IPS-15b (cell line): Measurements from ENCODE around the gene GUCY2D.
"Not testable (repeated sequence)": the region's sequence is repeated elsewhere in the genome, so short reads cannot be mapped to it uniquely, and the experiment has no call there.

Experiments
- H3K27me3 ChIP-seq: one replicate; pipeline ENCODE4 v1.6.1; 2013; ENCODE audit warnings: low read length; ENCODE audit not compliant: control insufficient read depth, insufficient read depth
- H3K36me3 ChIP-seq: one replicate; pipeline ENCODE4 v1.6.1; 2013; ENCODE audit warnings: low read length; ENCODE audit not compliant: control insufficient read depth, insufficient read depth
- H3K4me1 ChIP-seq: one replicate; pipeline ENCODE4 v1.6.1; 2013; ENCODE audit warnings: mild to moderate bottlenecking, low read length; ENCODE audit not compliant: control insufficient read depth, insufficient read depth
- H3K4me3 ChIP-seq: one replicate; pipeline ENCODE4 v1.5.1; 2013; ENCODE audit warnings: low read depth, low read length
- H3K9ac ChIP-seq: one replicate; pipeline ENCODE4 v1.6.1; 2013; ENCODE audit warnings: low read depth, mild to moderate bottlenecking, low read length
- H3K9me3 ChIP-seq: one replicate; pipeline ENCODE4 v1.6.1; 2013; ENCODE audit warnings: mild to moderate bottlenecking, low read length; ENCODE audit not compliant: control insufficient read depth, insufficient read depth

The GUCY2D gene

GRCh38 chr17:8021565-8022359 is 19.3 kb downstream of the GUCY2D start:
- peaks cover 3% of the 10 kb centered on the region for H3K27me3 ChIP-seq
- H3K36me3 ChIP-seq, result no peaks in the 10 kb centered on the region
- no peak overlapping the region for H3K4me3 ChIP-seq

DNA sequence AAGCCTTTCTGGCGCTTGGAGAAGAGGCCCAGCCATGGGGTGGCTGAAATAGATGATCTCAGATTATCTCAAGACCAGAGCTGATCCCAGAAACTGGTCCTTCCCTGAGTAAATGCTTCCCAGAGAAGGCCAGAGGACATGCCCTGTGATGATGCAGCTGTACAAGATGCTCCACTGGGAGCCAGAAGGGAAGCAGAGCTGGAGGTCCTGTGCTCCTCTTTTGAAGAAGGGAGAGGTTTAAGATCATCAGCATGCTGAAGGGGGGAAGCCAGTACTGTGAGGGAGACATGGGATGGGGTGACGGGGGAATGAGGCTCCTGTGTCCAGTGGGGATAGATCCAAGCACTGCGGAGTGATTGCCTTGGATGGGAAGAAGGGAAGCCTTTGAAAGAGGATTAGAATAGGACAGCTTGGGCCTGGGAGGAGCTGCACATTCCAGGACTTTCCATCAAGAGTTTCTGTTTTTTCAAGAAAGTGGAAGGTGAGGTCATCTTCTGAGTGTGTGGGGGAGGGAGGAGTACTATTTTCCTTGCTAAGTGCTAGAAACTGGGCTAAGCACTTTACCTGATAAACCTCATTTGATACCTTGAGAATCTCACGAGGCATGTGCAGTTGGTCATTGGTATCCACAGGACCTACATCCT is 20.1 kb downstream of the GUCY2D start:
- Histone ChIP-seq H3K36me3 (no peaks in the 10 kb centered on the region), H3K4me1 (peaks cover 2% of the 10 kb centered on the region), H3K9ac (no peak overlapping the region), H3K9me3 (no peaks in the 10 kb centered on the region), H3K27me3 (peaks cover under 1% of the 10 kb centered on the region), H3K4me3 (no peak overlapping the region)

More at GRCh38 chr17:8021565-8022359, 19.3 kb downstream of the GUCY2D start:
- H3K9me3 ChIP-seq, result no peaks in the 10 kb centered on the region
- peaks cover 4% of the 10 kb centered on the region for H3K4me1 ChIP-seq
- H3K9ac ChIP-seq, result no peak overlapping the region

- not testable (repeated sequence) for H3K4me1 ChIP-seq, H3K4me3 ChIP-seq, H3K9me3 ChIP-seq, H3K9ac ChIP-seq, H3K36me3 ChIP-seq, H3K27me3 ChIP-seq
These were observed 21.7 kb downstream of the GUCY2D start for GRCh38 chr17:8024161-8024560.

- Histone ChIP-seq H3K9me3 (no peaks in the 10 kb centered on the region), H3K4me3 (no peak overlapping the region), H3K4me1 (peaks cover 2% of the 10 kb centered on the region)
These were observed 22.9 kb downstream of the GUCY2D start for GRCh38 chr17:8025176-8025911.

GRCh38 chr17:8029121-8029520 is 26.7 kb downstream of the GUCY2D start:
- Histone ChIP-seq H3K4me3 (no peak overlapping the region), H3K9me3 (no peaks in the 10 kb centered on the region), H3K4me1 (peaks cover under 1% of the 10 kb centered on the region), H3K36me3 (no peaks in the 10 kb centered on the region), H3K27me3 (peaks cover 3% of the 10 kb centered on the region), H3K9ac (no peak overlapping the region)

More at GRCh38 chr17:8025176-8025911, 22.9 kb downstream of the GUCY2D start:
- Histone ChIP-seq H3K27me3 (peaks cover 3% of the 10 kb centered on the region), H3K36me3 (no peaks in the 10 kb centered on the region), H3K9ac (no peak overlapping the region)

GRCh38 chr17:8031261-8031661 is 28.8 kb downstream of the GUCY2D start:
- peaks cover 3% of the 10 kb centered on the region for H3K27me3 ChIP-seq
- H3K9ac ChIP-seq, result no peak overlapping the region
- no peaks in the 10 kb centered on the region for H3K4me1 ChIP-seq
- no peak overlapping the region for H3K4me3 ChIP-seq
- H3K36me3 ChIP-seq, result no peaks in the 10 kb centered on the region
- no peaks in the 10 kb centered on the region for H3K9me3 ChIP-seq

- Histone ChIP-seq H3K4me3 (no peak overlapping the region), H3K27me3 (peaks cover 3% of the 10 kb centered on the region), H3K4me1 (no peaks in the 10 kb centered on the region), H3K9me3 (no peaks in the 10 kb centered on the region), H3K36me3 (no peaks in the 10 kb centered on the region), H3K9ac (no peak overlapping the region)
These were observed 29.5 kb downstream of the GUCY2D start for GRCh38 chr17:8031950-8032349.

DNA sequence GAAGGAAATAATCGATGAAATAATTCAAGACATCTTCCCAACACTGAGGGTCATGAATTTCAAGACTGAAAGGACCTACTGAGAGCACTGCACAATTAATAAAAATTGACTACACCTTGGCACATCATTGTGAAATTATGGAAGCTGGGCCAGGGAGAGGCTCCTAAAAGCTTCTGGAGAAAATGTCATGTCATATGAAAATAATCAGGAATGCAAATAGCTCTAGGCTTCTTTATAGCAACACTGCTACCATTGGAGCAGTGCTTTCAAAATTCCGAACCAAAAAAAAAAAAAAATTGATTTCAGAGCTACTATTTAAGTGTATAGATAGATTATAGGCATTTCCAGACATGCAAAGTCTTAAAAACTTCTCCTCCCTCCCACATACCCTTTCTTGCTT is 30.0 kb downstream of the GUCY2D start:
- Histone ChIP-seq H3K36me3 (no peaks in the 10 kb centered on the region), H3K9me3 (no peaks in the 10 kb centered on the region), H3K4me1 (no peaks in the 10 kb centered on the region), H3K9ac (no peak overlapping the region), H3K4me3 (no peak overlapping the region), H3K27me3 (peaks cover 3% of the 10 kb centered on the region)

- Histone ChIP-seq H3K36me3 (no peaks in the 10 kb centered on the region), H3K9me3 (no peaks in the 10 kb centered on the region), H3K4me1 (no peaks in the 10 kb centered on the region), H3K27me3 (peaks cover 9% of the 10 kb centered on the region), H3K9ac (peak within 1 kb of the TSS; percentile 37), H3K4me3 (peak within 1 kb of the TSS; percentile 67)
These were observed 36.7 kb downstream of the GUCY2D start, which contains the start of gene ALOX15B for GRCh38 chr17:8038954-8039610. Gene ALOX15B (plus strand): TSS chr17:8039059. CDS start chr17:8039156, 97 bp downstream.

- Histone ChIP-seq H3K9me3 (no peaks in the 10 kb centered on the region), H3K4me3 (peak overlapping the region; percentile 36), H3K27me3 (peaks cover 9% of the 10 kb centered on the region), H3K9ac (no peak overlapping the region), H3K4me1 (no peaks in the 10 kb centered on the region), H3K36me3 (no peaks in the 10 kb centered on the region)
These were observed 37.3 kb downstream of the GUCY2D start for GRCh38 chr17:8039611-8040168.

- Histone ChIP-seq H3K27me3 (peaks cover 9% of the 10 kb centered on the region), H3K36me3 (no peaks in the 10 kb centered on the region), H3K4me3 (no peak overlapping the region), H3K9ac (no peak overlapping the region), H3K9me3 (no peaks in the 10 kb centered on the region), H3K4me1 (no peaks in the 10 kb centered on the region)
These were observed 39.0 kb downstream of the GUCY2D start for GRCh38 chr17:8041249-8041928.
